HepG2 (cell line): ENCODE data around the gene GAPDH. TPM values are rescaled to one million over a fixed set of nuclear protein-coding genes. Genes with fewer than 3 reads are reported as not detected.

Experiments
- ATAC-seq: fragments of 200-7000 bp; cut with Tn5 transposase; 3 replicates; pipeline ENCODE4 v1.9.1; 2020; ENCODE audit warnings: mild to moderate bottlenecking, moderate library complexity
- BruUV-seq: library from RNA; stranded (reverse); fragments of 400-500 nt; replicated peaks from 2 replicates; lab custom pipeline; 2021; lab: Mats Ljungman, UMichigan
- CTCF ChIA-PET: fragments of 300-600 bp; formaldehyde crosslinking; extraction: SDS; loops from one replicate; lab custom pipeline; 2021; ENCODE audit warnings: low total read pairs, inconsistent platforms, low intra/inter-chr PET ratio; lab: Yijun Ruan, JAX
- POLR2A ChIA-PET: fragments of 350-600 bp; sonication (Branson Sonifier 250); formaldehyde crosslinking; loops from one replicate; lab custom pipeline; 2020; ENCODE audit warnings: antibody characterized with exemption, inconsistent platforms; lab: Yijun Ruan, JAX
- DNase-seq: peaks from one replicate; pipeline ENCODE4 v3.0.0-alpha.2; 2015; ENCODE audit warnings: low spot score
- FAIRE-seq: peaks from 3 replicates; lab custom pipeline; 2011; peaks lifted over from hg19 to GRCh38; lab: Jason Lieb, UNC
- H2AFZ ChIP-seq: one replicate; pipeline ENCODE4 v1.6.1; 2011; ENCODE audit warnings: low read length, inconsistent platforms
- H3K27ac ChIP-seq: fragments of 300-600 bp; 3 replicates; pipeline ENCODE4 v1.8.0; 2011; ENCODE audit warnings: mixed run types, mild to moderate bottlenecking, mixed read lengths, low read length, inconsistent platforms; ENCODE audit not compliant: insufficient read depth; ENCODE audit errors: extremely low read length
- H3K27me3 ChIP-seq, 2 experiments: fragments of 200-600 bp in 1 of 2; 2 replicates in 1 of 2; 3 replicates in 1 of 2; pipeline versions ENCODE4 v1.6.0 to v1.8.0; 2011; ENCODE audit warnings: low read length in 2 of 2, mild to moderate bottlenecking in 2 of 2, moderate library complexity in 2 of 2, inconsistent platforms in 1 of 2; ENCODE audit not compliant: insufficient read depth in 2 of 2, control insufficient read depth in 1 of 2
- H3K36me3 ChIP-seq, 2 experiments: fragments of 200-600 bp in 1 of 2; replicated peaks in 1 of 2; 2 replicates in 1 of 2; 3 replicates in 1 of 2; pipeline versions ENCODE4 v1.5.1 to v1.8.0; 2011; ENCODE audit warnings: low read length in 2 of 2, inconsistent platforms in 1 of 2; ENCODE audit not compliant: insufficient read depth in 2 of 2, control insufficient read depth in 1 of 2
- H3K4me1 ChIP-seq: 2 replicates; pipeline ENCODE4 v1.5.1; 2012; ENCODE audit warnings: low read length, inconsistent platforms; ENCODE audit not compliant: insufficient read depth
- H3K4me2 ChIP-seq: 2 replicates; pipeline ENCODE4 v1.6.0; 2011; ENCODE audit warnings: low read depth, low read length, inconsistent platforms
- H3K4me3 ChIP-seq, 3 experiments: fragments of 200-600 bp in 1 of 3; sonication (generic), shearing (Covaris generic) in 1 of 3; replicated peaks in 1 of 3; 2 replicates each; pipeline ENCODE4 v1.5.1; 2011 to 2016; ENCODE audit warnings: low read length in 3 of 3, inconsistent platforms in 2 of 3, low read depth in 2 of 3, mild to moderate bottlenecking in 2 of 3, control low read depth in 1 of 3, mixed read lengths in 1 of 3; ENCODE audit not compliant: insufficient read depth in 1 of 3
- H3K79me2 ChIP-seq: one replicate; pipeline ENCODE4 v1.6.1; 2011; ENCODE audit warnings: low read length, inconsistent platforms; ENCODE audit not compliant: insufficient read depth
- H3K9ac ChIP-seq: 2 replicates; pipeline ENCODE4 v1.6.0; 2011; ENCODE audit warnings: mild to moderate bottlenecking, low read depth, low read length, inconsistent platforms; ENCODE audit not compliant: insufficient read depth
- H3K9me3 ChIP-seq: 2 replicates; pipeline ENCODE4 v1.5.1; 2012; ENCODE audit warnings: mild to moderate bottlenecking, low read length
- H4K20me1 ChIP-seq: 2 replicates; pipeline ENCODE4 v1.6.0; 2011; ENCODE audit warnings: inconsistent platforms, mild to moderate bottlenecking, low read length, moderate library complexity; ENCODE audit not compliant: insufficient read depth
- FLYWCH1 ChIP-seq: sonication (generic); formaldehyde crosslinking; IDR thresholded peaks from 2 replicates; pipeline ENCODE4 v1.8.1; 2023; ENCODE audit warnings: mild to moderate bottlenecking, missing genetic modification reagents
- GLI4 ChIP-seq: sonication (generic); formaldehyde crosslinking; IDR thresholded peaks from 2 replicates; pipeline ENCODE4 v1.5.1; 2020; ENCODE audit warnings: missing genetic modification reagents, mild to moderate bottlenecking, moderate library complexity, borderline replicate concordance
- HNRNPH1 ChIP-seq: fragments of 200-400 bp; formaldehyde crosslinking; optimal IDR thresholded peaks from 2 replicates; pipeline ENCODE3; 2017; ENCODE audit warnings: mild to moderate bottlenecking, low read depth, low read length
- MIER2 ChIP-seq: IDR thresholded peaks from 2 replicates; pipeline ENCODE4 v1.6.1; 2016; ENCODE audit warnings: missing biosample characterization, missing genetic modification reagents
- MTF1 ChIP-seq: sonication (generic); formaldehyde crosslinking; IDR thresholded peaks from 2 replicates; pipeline ENCODE4 v1.5.0; 2020; ENCODE audit warnings: missing genetic modification reagents
- MZF1 ChIP-seq: sonication (generic); formaldehyde crosslinking; IDR thresholded peaks from 2 replicates; pipeline ENCODE4 v1.8.1; 2023; ENCODE audit warnings: mild to moderate bottlenecking, missing genetic modification reagents, borderline replicate concordance
- NFYB ChIP-seq: sonication (generic); formaldehyde crosslinking; IDR thresholded peaks from 2 replicates; pipeline ENCODE4 v1.4.0; 2020; ENCODE audit warnings: missing genetic modification reagents
- POLR2AphosphoS2 ChIP-seq: IDR thresholded peaks from 2 replicates; pipeline ENCODE4 v1.6.1; 2011; ENCODE audit warnings: low read depth, low read length, improper control_type of control experiment
- TSC22D2 ChIP-seq: sonication (generic); formaldehyde crosslinking; IDR thresholded peaks from 2 replicates; pipeline ENCODE4 v1.5.1; 2020; ENCODE audit warnings: missing genetic modification reagents, mild to moderate bottlenecking, borderline replicate concordance
- ZBTB1 ChIP-seq: sonication (generic); formaldehyde crosslinking; IDR thresholded peaks from 2 replicates; pipeline ENCODE4 v1.4.0; 2020; ENCODE audit warnings: missing genetic modification reagents, borderline replicate concordance
- ZFP62 ChIP-seq: sonication (generic); formaldehyde crosslinking; IDR thresholded peaks from 2 replicates; pipeline ENCODE4 v1.4.0; 2020; ENCODE audit warnings: missing genetic modification reagents
- ZNF20 ChIP-seq: sonication (generic); formaldehyde crosslinking; IDR thresholded peaks from 2 replicates; pipeline ENCODE4 v1.4.0; 2020; ENCODE audit warnings: mild to moderate bottlenecking, moderate library complexity, missing genetic modification reagents
- ZNF205 ChIP-seq: IDR thresholded peaks from 2 replicates; pipeline ENCODE4 v1.6.1; 2018; ENCODE audit warnings: missing biosample characterization, missing genetic modification reagents
- ZNF367 ChIP-seq: sonication (generic); formaldehyde crosslinking; IDR thresholded peaks from 2 replicates; pipeline ENCODE4 v1.4.0; 2020; ENCODE audit warnings: missing genetic modification reagents, borderline replicate concordance
- ZNF382 ChIP-seq: sonication (generic); formaldehyde crosslinking; IDR thresholded peaks from 2 replicates; pipeline ENCODE4 v1.5.0; 2020; ENCODE audit warnings: missing genetic modification reagents, mild to moderate bottlenecking, borderline replicate concordance
- ZSCAN30 ChIP-seq: sonication (generic); formaldehyde crosslinking; IDR thresholded peaks from 2 replicates; pipeline ENCODE4 v1.5.0; 2020; ENCODE audit warnings: mild to moderate bottlenecking, missing genetic modification reagents
- WGBS: methylation state at CpG from one replicate; pipeline ENCODE4 v1.1.6; 2017; ENCODE audit warnings: low lambda C conversion rate; 5-methylcytosine and 5-hydroxymethylcytosine counted together
- in situ Hi-C: cut with HindIII; loops from 2 replicates; pipeline ENCODE4 v1.10.0; 2017; ENCODE audit warnings: low pct_unique_long_range_greater_than_20kb; ENCODE audit not compliant: extremely low pct_ligation_motif_present
- intact Hi-C: fragments of 100-400 bp; cut with micrococcal nuclease; formaldehyde crosslinking; loops from one replicate; pipeline ENCODE4 v1.10.0; 2022; ENCODE audit not compliant: unreplicated experiment
- polyA plus RNA-seq, 8 experiments: library from polyadenylated mRNA; depleted of rRNA in 3 of 8; stranded (reverse) in 7 of 8; unstranded in 1 of 8; fragments of >200 nt; fragmentation: Illumina TruSeq in 4 of 8; extraction: Trizol in 4 of 8; gene quantifications; 2 replicates each; pipeline versions ENCODE4 v1.2.1 to v1.2.3, GENCODE V29; 2011 to 2016; ENCODE audit warnings: low read depth in 4 of 8, missing spikeins in 1 of 8, mixed read lengths in 1 of 8; ENCODE audit not compliant: insufficient read depth in 1 of 8
- total RNA-seq, 5 experiments: library from RNA; depleted of rRNA; stranded (reverse); fragments of >200 nt; fragmentation: Illumina TruSeq; extraction: Trizol; gene quantifications; 2 replicates each; pipeline ENCODE4 v1.2.3, GENCODE V29; 2016; ENCODE audit warnings: low read depth in 1 of 5
- TF ChIP-seq, protein P1 (sequence below), 2 experiments: fragments of 450-650 bp in 1 of 2; sonication (generic) in 1 of 2; formaldehyde crosslinking; IDR thresholded peaks; 2 replicates each; pipeline versions ENCODE4 v1.5.0 to v1.8.0; 2020 to 2022; ENCODE audit warnings: mild to moderate bottlenecking in 1 of 2, missing genetic modification reagents in 1 of 2
- TF ChIP-seq, protein P2 (sequence below): fragments of 450-650 bp; IDR thresholded peaks from 2 replicates; pipeline ENCODE4 v1.6.1; 2017
- TF ChIP-seq, protein P3 (sequence below): sonication (generic); formaldehyde crosslinking; IDR thresholded peaks from 2 replicates; pipeline ENCODE4 v1.4.0; 2020; ENCODE audit warnings: missing genetic modification reagents
- TF ChIP-seq, protein P4 (sequence below): sonication (generic); formaldehyde crosslinking; IDR thresholded peaks from 2 replicates; pipeline ENCODE4 v1.4.0; 2020; ENCODE audit warnings: missing genetic modification reagents, mild to moderate bottlenecking, borderline replicate concordance

The GAPDH gene
- total and polyA plus RNA-seq, 2 of the 13 experiments (the other 11 are each of a cell fraction or from before 2014, with no cell fraction given) = 3,038 to 12,722 TPM

DNA sequence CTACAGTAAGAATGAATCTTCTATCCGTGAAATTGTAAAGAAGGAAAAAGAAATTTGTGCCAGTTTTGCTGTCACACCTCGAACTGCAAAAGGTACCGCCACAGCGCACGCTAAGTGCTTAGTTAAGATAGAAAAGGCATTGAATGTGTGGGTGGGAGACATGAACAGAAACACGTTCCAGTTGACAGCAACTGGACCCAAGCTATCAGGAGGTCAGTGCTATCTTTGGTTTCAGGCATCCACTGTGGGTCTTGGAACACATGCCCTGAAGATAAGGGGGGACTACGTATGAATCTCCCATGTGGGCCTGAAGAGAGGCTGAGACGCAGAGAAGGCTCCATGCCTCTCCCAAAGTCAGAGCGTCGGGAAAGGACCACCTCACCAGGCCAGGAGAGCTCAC is 11.7 kb downstream of the GAPDH start:
- 94% methylated on average over 8 of the region's 10 CpGs for WGBS
- Histone ChIP-seq H3K4me3 (no peak overlapping the region), H3K79me2 (peaks cover 3% of the 10 kb centered on the region), H3K4me2 (no peak overlapping the region), H3K9ac (no peak overlapping the region), H3K36me3 (peaks cover 20 to 47% of the 10 kb centered on the region in 2 experiments; a peak in 4 of 5 replicates), H3K9me3 (no peaks in the 10 kb centered on the region), H4K20me1 (no peaks in the 10 kb centered on the region), H2AFZ (no peak overlapping the region), H3K27me3 (no peaks in the 10 kb centered on the region), H3K4me1 (peaks cover 27% of the 10 kb centered on the region), H3K27ac (no peak overlapping the region)
- DNase-seq (no peak), FAIRE-seq (no peak), ATAC-seq (no peak)
- no TSS peak for BruUV-seq
- no peak for TF ChIP-seq ZFP62
- no peak for TF ChIP-seq MZF1 (CRISPR knock-in tag)
- TF ChIP-seq, protein P1, sequence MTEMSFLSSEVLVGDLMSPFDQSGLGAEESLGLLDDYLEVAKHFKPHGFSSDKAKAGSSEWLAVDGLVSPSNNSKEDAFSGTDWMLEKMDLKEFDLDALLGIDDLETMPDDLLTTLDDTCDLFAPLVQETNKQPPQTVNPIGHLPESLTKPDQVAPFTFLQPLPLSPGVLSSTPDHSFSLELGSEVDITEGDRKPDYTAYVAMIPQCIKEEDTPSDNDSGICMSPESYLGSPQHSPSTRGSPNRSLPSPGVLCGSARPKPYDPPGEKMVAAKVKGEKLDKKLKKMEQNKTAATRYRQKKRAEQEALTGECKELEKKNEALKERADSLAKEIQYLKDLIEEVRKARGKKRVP (CRISPR knock-in tag; IDR thresholded peaks at IDR 0.05) = no peak
- no peak for TF ChIP-seq GLI4 (CRISPR knock-in tag)
- no peak for TF ChIP-seq FLYWCH1 (CRISPR knock-in tag)
- no peak for TF ChIP-seq ZBTB1 (CRISPR knock-in tag)
- TF ChIP-seq NFYB (CRISPR knock-in tag) = no peak
- no peak for TF ChIP-seq HNRNPH1
- TF ChIP-seq ZNF20 = no peak
- TF ChIP-seq, protein P2, sequence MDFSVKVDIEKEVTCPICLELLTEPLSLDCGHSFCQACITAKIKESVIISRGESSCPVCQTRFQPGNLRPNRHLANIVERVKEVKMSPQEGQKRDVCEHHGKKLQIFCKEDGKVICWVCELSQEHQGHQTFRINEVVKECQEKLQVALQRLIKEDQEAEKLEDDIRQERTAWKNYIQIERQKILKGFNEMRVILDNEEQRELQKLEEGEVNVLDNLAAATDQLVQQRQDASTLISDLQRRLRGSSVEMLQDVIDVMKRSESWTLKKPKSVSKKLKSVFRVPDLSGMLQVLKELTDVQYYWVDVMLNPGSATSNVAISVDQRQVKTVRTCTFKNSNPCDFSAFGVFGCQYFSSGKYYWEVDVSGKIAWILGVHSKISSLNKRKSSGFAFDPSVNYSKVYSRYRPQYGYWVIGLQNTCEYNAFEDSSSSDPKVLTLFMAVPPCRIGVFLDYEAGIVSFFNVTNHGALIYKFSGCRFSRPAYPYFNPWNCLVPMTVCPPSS = no peak
- TF ChIP-seq ZSCAN30 = no peak
- TF ChIP-seq ZNF382 (CRISPR knock-in tag) = no peak
- TF ChIP-seq, protein P3, sequence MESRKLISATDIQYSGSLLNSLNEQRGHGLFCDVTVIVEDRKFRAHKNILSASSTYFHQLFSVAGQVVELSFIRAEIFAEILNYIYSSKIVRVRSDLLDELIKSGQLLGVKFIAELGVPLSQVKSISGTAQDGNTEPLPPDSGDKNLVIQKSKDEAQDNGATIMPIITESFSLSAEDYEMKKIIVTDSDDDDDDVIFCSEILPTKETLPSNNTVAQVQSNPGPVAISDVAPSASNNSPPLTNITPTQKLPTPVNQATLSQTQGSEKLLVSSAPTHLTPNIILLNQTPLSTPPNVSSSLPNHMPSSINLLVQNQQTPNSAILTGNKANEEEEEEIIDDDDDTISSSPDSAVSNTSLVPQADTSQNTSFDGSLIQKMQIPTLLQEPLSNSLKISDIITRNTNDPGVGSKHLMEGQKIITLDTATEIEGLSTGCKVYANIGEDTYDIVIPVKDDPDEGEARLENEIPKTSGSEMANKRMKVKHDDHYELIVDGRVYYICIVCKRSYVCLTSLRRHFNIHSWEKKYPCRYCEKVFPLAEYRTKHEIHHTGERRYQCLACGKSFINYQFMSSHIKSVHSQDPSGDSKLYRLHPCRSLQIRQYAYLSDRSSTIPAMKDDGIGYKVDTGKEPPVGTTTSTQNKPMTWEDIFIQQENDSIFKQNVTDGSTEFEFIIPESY (CRISPR knock-in tag) = no peak
- no peak for TF ChIP-seq MIER2 (CRISPR knock-in tag)
- TF ChIP-seq ZNF205 (CRISPR knock-in tag) = no peak
- TF ChIP-seq TSC22D2 (CRISPR knock-in tag) = no peak
- TF ChIP-seq, protein P4, sequence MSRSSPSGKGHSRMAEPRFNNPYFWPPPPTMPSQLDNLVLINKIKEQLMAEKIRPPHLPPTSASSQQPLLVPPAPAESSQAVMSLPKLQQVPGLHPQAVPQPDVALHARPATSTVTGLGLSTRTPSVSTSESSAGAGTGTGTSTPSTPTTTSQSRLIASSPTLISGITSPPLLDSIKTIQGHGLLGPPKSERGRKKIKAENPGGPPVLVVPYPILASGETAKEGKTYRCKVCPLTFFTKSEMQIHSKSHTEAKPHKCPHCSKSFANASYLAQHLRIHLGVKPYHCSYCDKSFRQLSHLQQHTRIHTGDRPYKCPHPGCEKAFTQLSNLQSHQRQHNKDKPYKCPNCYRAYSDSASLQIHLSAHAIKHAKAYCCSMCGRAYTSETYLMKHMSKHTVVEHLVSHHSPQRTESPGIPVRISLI (CRISPR knock-in tag) = no peak
- no peak for TF ChIP-seq POLR2AphosphoS2
- no peak for TF ChIP-seq MTF1 (CRISPR knock-in tag)
- TF ChIP-seq ZNF367 (CRISPR knock-in tag) = no peak
- ChIA-PET CTCF (no interaction called here), POLR2A (interaction anchor here (0.8 to 1.2 kb wide), 2 partner anchors 8 to 12 kb away, joined by 3 to 4 read pairs; partner anchors contain the start of gene GAPDH)
- intact Hi-C loops = no loop called here
- in situ Hi-C loops = no loop called here
